A549 (cell line): Measurements from ENCODE around the gene ACACA.

Experiments used
- CEBPB ChIP-seq, 2 experiments: fragments of >200 bp in 1 of 2; sonication (Bioruptor Twin) in 1 of 2; formaldehyde crosslinking in 1 of 2; IDR thresholded peaks; 2 replicates each; pipeline ENCODE4 v1.6.1; 2012 to 2016
- CTCF ChIP-seq: fragments of >200 bp; sonication (Bioruptor Twin); formaldehyde crosslinking; IDR thresholded peaks from 3 replicates; pipeline ENCODE4 v1.5.1; 2016
- TF ChIP-seq, protein P1 (sequence below): fragments of >200 bp; sonication (Bioruptor Twin); formaldehyde crosslinking; IDR thresholded peaks from 2 replicates; pipeline ENCODE4 v1.6.1; 2016

DNA sequence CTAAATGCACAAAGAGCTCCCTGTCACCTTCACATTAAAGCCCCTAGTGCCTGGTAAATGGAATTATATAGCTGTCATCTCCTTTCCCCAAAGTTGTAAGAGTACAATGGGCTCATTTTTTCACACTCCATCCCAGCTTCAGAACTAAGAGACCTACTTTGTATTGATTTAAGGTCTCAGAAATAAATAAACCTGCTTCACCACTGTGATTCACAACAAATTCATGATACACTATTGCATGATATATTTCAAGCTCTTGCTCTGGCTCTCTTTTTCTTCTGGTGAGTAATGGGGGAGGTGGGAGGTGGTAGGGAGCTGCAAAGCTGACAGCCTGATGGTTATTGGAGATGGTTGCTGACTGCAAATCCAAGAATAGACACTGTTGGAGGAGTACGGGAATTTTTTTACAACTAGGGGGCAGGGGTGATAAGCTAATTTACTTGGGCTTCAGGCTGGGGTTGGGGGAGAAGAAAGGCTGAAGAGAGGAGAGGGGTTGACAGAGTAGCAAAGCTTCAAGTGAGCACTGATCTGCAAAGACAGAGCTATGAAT lies 268.0 kb downstream of the ACACA start:
- TF ChIP-seq CEBPB (IDR thresholded peaks at IDR 0.05) (no peak), CTCF (no peak)
- TF ChIP-seq, protein P1, sequence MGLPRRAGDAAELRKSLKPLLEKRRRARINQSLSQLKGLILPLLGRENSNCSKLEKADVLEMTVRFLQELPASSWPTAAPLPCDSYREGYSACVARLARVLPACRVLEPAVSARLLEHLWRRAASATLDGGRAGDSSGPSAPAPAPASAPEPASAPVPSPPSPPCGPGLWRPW: no peak
